ENCODE data around the gene SHISA7. TPM values are rescaled to one million over a fixed set of nuclear protein-coding genes. Genes with fewer than 3 reads are reported as not detected.
A peak's percentile ranks its signal among the peaks of the same experiment; 100 is the strongest.

The SHISA7 gene
- polyA plus RNA-seq, 2 of the 4 experiments (the other 2 are of a cell fraction), result 0.01 TPM; not detected in 1

DNA sequence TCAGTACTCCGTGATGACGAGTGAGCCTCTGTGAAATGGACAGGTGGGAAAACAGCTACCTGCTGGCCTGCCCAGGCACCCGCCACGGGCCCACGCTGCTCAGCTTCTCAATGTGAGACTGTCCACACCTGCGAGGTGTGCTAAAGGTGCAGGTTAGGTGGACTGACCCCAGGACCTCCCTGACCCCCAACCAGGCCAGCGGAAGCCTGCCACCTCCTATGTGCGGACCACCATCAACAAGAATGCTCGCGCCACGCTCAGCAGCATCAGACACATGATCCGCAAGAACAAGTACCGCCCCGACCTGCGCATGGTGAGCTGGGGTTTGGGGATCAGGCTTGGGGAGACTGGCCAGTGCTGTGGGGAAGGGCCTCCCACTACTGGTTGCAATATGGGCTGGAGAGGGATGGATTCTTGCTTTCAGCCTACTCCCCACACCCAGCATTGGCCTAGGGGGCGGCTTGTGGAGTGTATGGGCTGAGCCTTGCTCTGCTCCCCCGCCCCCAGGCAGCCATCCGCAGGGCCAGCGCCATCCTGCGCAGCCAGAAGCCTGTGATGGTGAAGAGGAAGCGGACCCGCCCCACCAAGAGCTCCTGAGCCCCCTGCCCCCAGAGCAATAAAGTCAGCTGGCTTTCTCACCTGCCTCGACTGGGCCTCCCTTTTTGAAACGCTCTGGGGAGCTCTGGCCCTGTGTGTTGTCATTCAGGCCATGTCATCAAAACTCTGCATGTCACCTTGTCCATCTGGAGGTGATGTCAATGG is 55.2 kb downstream of the SHISA7 start:
- FAIRE-seq (no peak), DNase-seq (ENCODE audit: low read depth in 1 of 2, low spot score in 1 of 2) (no peak), ATAC-seq (no peak)
- ChIA-PET CTCF (interaction anchor here (0.7 to 7.0 kb wide), 12 partner anchors 9 to 247 kb away, joined by 3 to 38 read pairs (median 4); partner anchors contain the start of genes DNAAF3 and KMT5C), POLR2A (interaction anchor here (0.9 to 6.5 kb wide), 5 partner anchors 16 to 108 kb away, joined by 3 to 55 read pairs (median 4); partner anchors contain the start of genes HSPBP1, KMT5C and UBE2S)
- peak overlapping the region; percentile 90 for H3K4me2 ChIP-seq
- H3K27ac ChIP-seq, result peak overlapping the region; percentile 91 to 99
- WGBS (ENCODE audit: missing lambda C conversion rate), result 79% methylated on average over 16 of the region's 24 CpGs
- no peak for TF ChIP-seq JUNB (IDR thresholded peaks at IDR 0.05)
- TF ChIP-seq SMC3 (IDR thresholded peaks at IDR 0.05), result no peak
- peak in 1 of 2 experiments; percentile 46; a peak in 1 of 5 replicates for TF ChIP-seq JUN (IDR thresholded peaks at IDR 0.05)
- TF ChIP-seq FOXS1 (CRISPR knock-in tag; IDR thresholded peaks at IDR 0.05), result no peak
- TF ChIP-seq RFX5 (IDR thresholded peaks at IDR 0.05), result no peak
- TF ChIP-seq HOXA7 (CRISPR knock-in tag; IDR thresholded peaks at IDR 0.05), result no peak
- peaks cover 64% of the 10 kb centered on the region for H3K4me1 ChIP-seq
- H3K9me3 ChIP-seq, result no peaks in the 10 kb centered on the region
- peak overlapping the region; percentile 89 for H3K4me3 ChIP-seq

DNA sequence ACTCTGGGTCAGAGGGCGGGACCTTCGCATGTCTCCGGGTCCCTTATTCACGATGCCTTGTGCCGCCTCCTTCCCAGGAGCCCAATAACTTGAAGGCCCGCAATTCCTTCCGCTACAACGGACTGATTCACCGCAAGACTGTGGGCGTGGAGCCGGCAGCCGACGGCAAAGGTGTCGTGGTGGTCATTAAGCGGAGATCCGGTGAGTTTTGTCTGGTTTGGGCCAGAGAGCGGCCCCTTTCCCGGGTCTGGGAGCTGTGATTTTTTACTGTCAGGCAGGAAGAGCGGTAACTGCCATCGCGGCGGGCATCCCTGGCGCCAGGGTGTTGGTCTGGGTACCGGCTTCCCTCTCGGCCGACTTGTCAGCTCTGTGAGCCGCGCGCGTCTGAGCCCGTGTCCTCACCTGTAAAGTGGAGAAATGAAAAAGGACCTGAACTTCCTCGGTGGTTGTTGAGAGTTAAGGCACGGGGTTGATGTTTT is 56.6 kb downstream of the SHISA7 start:
- no peak for TF ChIP-seq RAD21 (conservative IDR thresholded peaks at IDR 0.05 in 1 of 2, IDR thresholded peaks at IDR 0.05 in 1 of 2)
- TF ChIP-seq KDM5A (IDR thresholded peaks at IDR 0.05), result 0 out of 2 replicates have a peak, but pooled peaks have one; percentile 18
- peaks cover 6% of the 10 kb centered on the region; the same call in 2 of the 3 replicates for H3K9me3 ChIP-seq
- no peak for DNase-seq (ENCODE audit: low read depth in 1 of 2, low spot score in 1 of 2)
- H3K4me2 ChIP-seq, result peak overlapping the region; percentile 90
- CTCF ChIA-PET, result interaction anchor here (0.5 to 7.0 kb wide), 7 partner anchors 12 to 230 kb away, joined by 3 to 38 read pairs (median 4); partner anchors contain the start of gene KMT5C
- ATAC-seq, result no peak
- peaks cover 54% of the 10 kb centered on the region for H3K4me1 ChIP-seq
- 1% methylated on average over 33 of the region's 33 CpGs for WGBS (ENCODE audit: missing lambda C conversion rate)
- H3K27ac ChIP-seq, result peak overlapping the region; percentile 91 to 99
- POLR2A ChIA-PET, result interaction anchor here (1.3 to 6.5 kb wide), 3 partner anchors 14 to 48 kb away, joined by 4 to 55 read pairs (median 47); partner anchors contain the start of genes KMT5C and UBE2S
- no peak for FAIRE-seq
- H3K4me3 ChIP-seq, result peak overlapping the region; percentile 89

- FAIRE-seq (peak; percentile 91), DNase-seq (ENCODE audit: low read depth in 1 of 2, low spot score in 1 of 2) (peak; percentile 92 to 99), ATAC-seq (peak; percentile 54 to 77)
- WGBS (ENCODE audit: missing lambda C conversion rate), result 1% methylated on average over 68 of the region's 68 CpGs
- Histone ChIP-seq H3K27ac (peak within 1 kb of the TSS; percentile 91 to 99), H3K9me3 (peaks cover 6% of the 10 kb centered on the region; the same call in 2 of the 3 replicates), H3K4me1 (peaks cover 50% of the 10 kb centered on the region), H3K4me3 (peak within 1 kb of the TSS; percentile 89), H3K4me2 (peak within 1 kb of the TSS; percentile 92)
- ChIA-PET POLR2A (interaction anchor here (4.5 to 6.5 kb wide), 2 partner anchors 22 to 47 kb away, joined by 47 to 55 read pairs; partner anchors contain the start of genes KMT5C and UBE2S), CTCF (interaction anchor here (1.6 to 7.0 kb wide), 2 partner anchors 14 to 84 kb away, joined by 8 to 38 read pairs; no protein-coding TSS in a partner anchor)
- TF ChIP-seq KDM5A (IDR thresholded peaks at IDR 0.05) (no peak), HEYL (CRISPR knock-in tag; IDR thresholded peaks at IDR 0.05) (no peak), NPAS2 (CRISPR knock-in tag; IDR thresholded peaks at IDR 0.05; ENCODE audit: borderline replicate concordance) (no peak), TFCP2L1 (CRISPR knock-in tag; IDR thresholded peaks at IDR 0.05) (no peak), POLR2A (IDR thresholded peaks at IDR 0.05; ENCODE audit: low read length) (peak; percentile 100), PBX3 (IDR thresholded peaks at IDR 0.05) (peak; percentile 77), NFE2L2 (conservative IDR thresholded peaks at IDR 0.05; ENCODE audit: low read length) (no peak), ZSCAN20 (CRISPR knock-in tag; IDR thresholded peaks at IDR 0.05) (no peak), BHLHE40 (IDR thresholded peaks at IDR 0.05; ENCODE audit: low read depth, low read length) (no peak), FOSB (CRISPR knock-in tag; IDR thresholded peaks at IDR 0.05) (no peak), JUNB (IDR thresholded peaks at IDR 0.05) (no peak), RFX5 (IDR thresholded peaks at IDR 0.05) (no peak), HDAC2 (IDR thresholded peaks at IDR 0.05) (no peak), MAFK (IDR thresholded peaks at IDR 0.05; ENCODE audit: partially characterized antibody) (no peak), RCOR1 (IDR thresholded peaks at IDR 0.05; ENCODE audit: low read depth, low read length) (no peak), ZC3H11A (IDR thresholded peaks at IDR 0.05) (no peak), RNF2 (IDR thresholded peaks at IDR 0.05; ENCODE audit: borderline replicate concordance, low read depth) (no peak), ESRRA (IDR thresholded peaks at IDR 0.05; ENCODE audit: borderline replicate concordance, low read length) (no peak), ZNF302 (CRISPR knock-in tag; IDR thresholded peaks at IDR 0.05) (no peak), CHD4 (IDR thresholded peaks at IDR 0.05; ENCODE audit: borderline replicate concordance) (no peak), E2F6 (IDR thresholded peaks at IDR 0.05; ENCODE audit: borderline replicate concordance, low read depth) (no peak; the same call in 1 of the 2 replicates)
- TF ChIP-seq, protein P1, sequence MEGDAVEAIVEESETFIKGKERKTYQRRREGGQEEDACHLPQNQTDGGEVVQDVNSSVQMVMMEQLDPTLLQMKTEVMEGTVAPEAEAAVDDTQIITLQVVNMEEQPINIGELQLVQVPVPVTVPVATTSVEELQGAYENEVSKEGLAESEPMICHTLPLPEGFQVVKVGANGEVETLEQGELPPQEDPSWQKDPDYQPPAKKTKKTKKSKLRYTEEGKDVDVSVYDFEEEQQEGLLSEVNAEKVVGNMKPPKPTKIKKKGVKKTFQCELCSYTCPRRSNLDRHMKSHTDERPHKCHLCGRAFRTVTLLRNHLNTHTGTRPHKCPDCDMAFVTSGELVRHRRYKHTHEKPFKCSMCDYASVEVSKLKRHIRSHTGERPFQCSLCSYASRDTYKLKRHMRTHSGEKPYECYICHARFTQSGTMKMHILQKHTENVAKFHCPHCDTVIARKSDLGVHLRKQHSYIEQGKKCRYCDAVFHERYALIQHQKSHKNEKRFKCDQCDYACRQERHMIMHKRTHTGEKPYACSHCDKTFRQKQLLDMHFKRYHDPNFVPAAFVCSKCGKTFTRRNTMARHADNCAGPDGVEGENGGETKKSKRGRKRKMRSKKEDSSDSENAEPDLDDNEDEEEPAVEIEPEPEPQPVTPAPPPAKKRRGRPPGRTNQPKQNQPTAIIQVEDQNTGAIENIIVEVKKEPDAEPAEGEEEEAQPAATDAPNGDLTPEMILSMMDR (IDR thresholded peaks at IDR 0.05), result no peak
- TF ChIP-seq, protein P2, sequence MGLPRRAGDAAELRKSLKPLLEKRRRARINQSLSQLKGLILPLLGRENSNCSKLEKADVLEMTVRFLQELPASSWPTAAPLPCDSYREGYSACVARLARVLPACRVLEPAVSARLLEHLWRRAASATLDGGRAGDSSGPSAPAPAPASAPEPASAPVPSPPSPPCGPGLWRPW (IDR thresholded peaks at IDR 0.05), result no peak
Measured at GRCh38 chr19:55385724-55386492, 57.2 kb downstream of the SHISA7 start, which contains the start of gene RPL28. Gene RPL28 (plus strand): TSS chr19:55385932. CDS start chr19:55386358, 426 bp downstream.
